HG03565 (cell line): Measurements from ENCODE around the gene MTX3.

Source experiments
- ATAC-seq: cut with Tn5 transposase; IDR thresholded peaks from one replicate; pipeline ENCODE4 v1.9.1; 2021; ENCODE audit warnings: mild to moderate bottlenecking, moderate library complexity; ENCODE audit not compliant: unreplicated experiment

The MTX3 gene

GRCh38 chr5:79990598-79991507, at the start of gene MTX3:
TSS of gene MTX3 (minus strand) at chr5:79991262. CDS start at chr5:79991238, 24 bp downstream.
- peak; percentile 71 for ATAC-seq

GRCh38 chr5:80039650-80040049, 48.6 kb upstream of the MTX3 start:
- no peak for ATAC-seq

GRCh38 chr5:80037366-80037765, 46.3 kb upstream of the MTX3 start:
- ATAC-seq, result peak; percentile 56

GRCh38 chr5:80036615-80037014, 45.6 kb upstream of the MTX3 start:
- ATAC-seq, result no peak

- no peak for ATAC-seq
Observed at GRCh38 chr5:80035839-80036238, 44.8 kb upstream of the MTX3 start.

- no peak for ATAC-seq
Observed at GRCh38 chr5:80034962-80035821, 44.1 kb upstream of the MTX3 start, which contains the start of gene THBS4. TSS of gene THBS4 (plus strand) at chr5:80035348. CDS start at chr5:80035538, 190 bp downstream.

GRCh38 chr5:80034559-80034958, 43.5 kb upstream of the MTX3 start:
- no peak for ATAC-seq

GRCh38 chr5:80033513-80033912, 42.5 kb upstream of the MTX3 start:
- ATAC-seq, result no peak

- ATAC-seq, result no peak
Observed at GRCh38 chr5:80031109-80031508, 40.0 kb upstream of the MTX3 start.

- ATAC-seq, result no peak
Observed at GRCh38 chr5:80026841-80027240, 35.8 kb upstream of the MTX3 start.

- ATAC-seq, result no peak
Observed at GRCh38 chr5:80025069-80025468, 34.0 kb upstream of the MTX3 start.

GRCh38 chr5:80010754-80011392, 19.8 kb upstream of the MTX3 start:
- no peak for ATAC-seq

GRCh38 chr5:80008995-80009765, 18.1 kb upstream of the MTX3 start:
- no peak for ATAC-seq

- ATAC-seq, result no peak
Observed at GRCh38 chr5:80002677-80003076, 11.6 kb upstream of the MTX3 start.

GRCh38 chr5:79999722-80000121, 8.7 kb upstream of the MTX3 start:
- ATAC-seq, result no peak

- ATAC-seq, result no peak
Observed at GRCh38 chr5:79992891-79993657, 2.0 kb upstream of the MTX3 start.

GRCh38 chr5:79990205-79990597, 861 bp downstream of the MTX3 start:
- peak; percentile 53 for ATAC-seq

- no peak for ATAC-seq
Observed at GRCh38 chr5:79986260-79986659, 4.8 kb downstream of the MTX3 start.

- ATAC-seq, result no peak
Observed at GRCh38 chr5:79985288-79985687, 5.8 kb downstream of the MTX3 start.

GRCh38 chr5:79984363-79984762, 6.7 kb downstream of the MTX3 start:
- ATAC-seq, result no peak
